NCI-H187 treated with DMSO at 0.1 percent for 48 hours (cell line): ENCODE data around the gene ANKK1.
A peak's percentile ranks its signal among the peaks of the same experiment; 100 is the strongest.

Experiments
- DNase-seq: peaks from one replicate; lab custom pipeline; 2025; lab: John Stamatoyannopoulos, UW

The ANKK1 gene

DNA sequence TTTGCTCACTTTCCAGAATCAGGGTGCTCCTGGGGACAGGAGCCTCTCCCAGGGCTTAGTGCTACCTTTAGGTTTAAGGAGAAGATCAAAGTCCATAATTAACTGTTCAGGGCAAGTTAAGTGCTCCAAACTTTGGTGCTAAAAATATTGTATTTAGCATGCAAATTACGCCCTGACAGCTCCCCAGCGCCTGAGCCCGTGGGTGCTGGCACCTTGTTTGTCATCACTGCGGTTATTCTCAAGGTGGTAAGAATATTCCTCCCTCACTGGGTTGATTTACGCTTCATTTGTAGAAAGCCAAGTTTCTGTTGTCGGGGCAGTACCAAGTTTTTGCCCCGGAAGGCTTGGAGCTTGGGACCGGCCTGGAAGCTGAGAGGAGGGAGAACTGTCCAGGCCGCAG, 21.3 kb downstream of the ANKK1 start:
- DNase-seq, result no peak

DNA sequence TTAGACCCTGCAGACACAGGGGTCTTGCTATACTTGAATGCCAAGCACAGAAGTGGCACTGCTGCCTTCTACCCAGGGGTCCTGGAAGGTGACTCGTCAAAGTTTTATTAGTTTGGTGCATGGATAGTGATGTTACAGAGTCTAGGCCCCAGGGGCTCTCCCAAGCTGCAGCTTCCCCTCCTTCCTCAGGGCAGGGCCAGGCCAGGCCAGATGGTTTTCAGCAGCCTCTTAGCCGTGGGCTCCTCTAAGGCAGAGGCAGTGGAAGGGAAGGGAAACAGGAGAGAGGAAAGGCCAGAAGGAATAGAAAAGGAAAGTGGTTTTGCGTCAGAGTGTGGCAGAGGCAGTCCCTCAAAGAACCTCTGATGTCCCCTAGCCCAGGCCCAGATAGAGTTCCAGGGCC, 21.9 kb downstream of the ANKK1 start:
- DNase-seq, result no peak

GRCh38 chr11:113410414-113411135, 23.0 kb downstream of the ANKK1 start:
- DNase-seq, result no peak

- DNase-seq, result no peak
Measured at GRCh38 chr11:113411536-113411935, 24.0 kb downstream of the ANKK1 start.

- no peak for DNase-seq
Measured at GRCh38 chr11:113412675-113413074, 25.1 kb downstream of the ANKK1 start.

DNA sequence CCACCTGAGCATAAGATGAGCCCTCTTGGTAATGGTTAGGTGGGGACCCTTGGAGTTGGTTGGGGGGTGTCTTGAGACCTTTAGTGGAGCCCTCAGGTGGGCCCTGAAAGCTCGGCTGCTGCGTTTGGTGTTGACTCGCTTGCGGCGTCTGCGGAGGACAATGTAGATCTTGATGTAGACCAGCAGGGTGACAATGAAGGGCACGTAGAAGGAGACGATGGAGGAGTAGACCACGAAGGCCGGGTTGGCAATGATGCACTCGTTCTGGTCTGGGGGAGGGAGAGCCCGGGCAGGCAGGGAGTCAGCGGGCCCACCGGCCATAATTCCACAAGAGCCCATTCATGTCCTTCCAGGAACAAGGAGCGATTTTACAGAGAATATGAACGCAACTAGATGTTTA, 27.8 kb downstream of the ANKK1 start:
- DNase-seq, result no peak

GRCh38 chr11:113417428-113417827, 29.8 kb downstream of the ANKK1 start:
- DNase-seq, result no peak

DNA sequence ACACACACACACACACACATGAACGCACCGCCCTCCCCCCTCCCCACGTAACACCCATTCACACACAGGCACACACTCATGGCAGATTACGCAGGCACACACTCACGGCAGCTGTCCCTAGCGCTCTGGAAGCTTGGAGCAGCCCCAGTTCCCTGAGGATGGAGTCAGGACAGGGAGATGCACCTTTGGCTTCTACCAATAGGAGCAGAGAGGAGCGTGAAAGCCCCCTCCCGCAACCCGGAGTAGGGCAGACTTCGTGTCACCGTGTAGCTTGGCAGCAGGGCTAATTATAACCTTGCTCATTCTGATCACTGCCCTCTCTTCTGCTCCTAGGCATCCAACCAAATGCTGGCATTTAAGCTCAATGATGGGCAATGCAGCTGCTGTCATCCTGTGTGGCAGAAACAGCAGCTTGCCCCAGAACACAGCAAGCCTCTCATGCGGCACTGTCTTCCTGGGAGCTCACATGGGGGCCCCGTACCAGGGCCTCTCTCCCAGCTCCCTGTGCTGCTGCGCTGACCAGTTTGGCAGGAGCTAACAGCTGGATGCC, 31.9 kb downstream of the ANKK1 start:
- DNase-seq, result no peak

DNA sequence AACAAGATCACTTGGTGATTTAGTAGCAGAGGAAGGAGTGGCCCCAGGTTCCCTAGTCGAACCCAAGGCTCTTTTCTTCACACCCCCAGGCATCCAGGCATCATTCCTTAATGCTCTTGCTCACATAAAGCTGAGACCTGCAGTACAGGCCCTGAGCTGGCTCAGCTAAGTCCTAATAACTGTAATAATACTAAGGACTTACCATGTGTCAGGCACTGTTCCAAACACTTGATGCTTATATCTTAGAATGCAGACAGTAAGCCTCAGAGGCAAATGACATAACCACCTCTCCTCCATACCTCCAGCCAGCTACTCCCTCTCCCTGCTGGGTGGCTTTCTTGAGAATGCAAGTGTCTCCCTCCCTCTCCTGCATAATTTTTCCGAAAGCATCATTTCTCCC, 33.2 kb downstream of the ANKK1 start:
- DNase-seq, result no peak

DNA sequence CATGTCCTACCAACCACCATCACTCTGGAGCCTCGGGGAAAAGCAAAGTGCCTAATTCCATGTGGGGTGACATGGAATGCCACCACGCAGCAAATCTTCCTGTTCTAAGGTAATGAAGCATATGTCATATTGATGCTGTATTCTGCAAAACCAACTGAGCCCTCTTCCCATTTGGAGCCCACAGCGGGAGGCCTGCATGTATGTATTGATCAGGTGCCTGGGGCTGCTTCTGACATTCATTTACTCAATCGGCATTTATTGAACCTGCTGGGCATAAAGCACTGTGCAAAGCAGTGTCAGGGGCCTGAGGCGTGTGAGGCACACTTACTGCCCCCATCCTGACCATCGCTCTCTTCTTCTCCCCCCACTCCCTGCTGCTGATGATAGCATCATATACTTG, 39.1 kb downstream of the ANKK1 start:
- DNase-seq, result no peak

GRCh38 chr11:113431746-113432145, 44.2 kb downstream of the ANKK1 start:
- DNase-seq, result no peak

DNA sequence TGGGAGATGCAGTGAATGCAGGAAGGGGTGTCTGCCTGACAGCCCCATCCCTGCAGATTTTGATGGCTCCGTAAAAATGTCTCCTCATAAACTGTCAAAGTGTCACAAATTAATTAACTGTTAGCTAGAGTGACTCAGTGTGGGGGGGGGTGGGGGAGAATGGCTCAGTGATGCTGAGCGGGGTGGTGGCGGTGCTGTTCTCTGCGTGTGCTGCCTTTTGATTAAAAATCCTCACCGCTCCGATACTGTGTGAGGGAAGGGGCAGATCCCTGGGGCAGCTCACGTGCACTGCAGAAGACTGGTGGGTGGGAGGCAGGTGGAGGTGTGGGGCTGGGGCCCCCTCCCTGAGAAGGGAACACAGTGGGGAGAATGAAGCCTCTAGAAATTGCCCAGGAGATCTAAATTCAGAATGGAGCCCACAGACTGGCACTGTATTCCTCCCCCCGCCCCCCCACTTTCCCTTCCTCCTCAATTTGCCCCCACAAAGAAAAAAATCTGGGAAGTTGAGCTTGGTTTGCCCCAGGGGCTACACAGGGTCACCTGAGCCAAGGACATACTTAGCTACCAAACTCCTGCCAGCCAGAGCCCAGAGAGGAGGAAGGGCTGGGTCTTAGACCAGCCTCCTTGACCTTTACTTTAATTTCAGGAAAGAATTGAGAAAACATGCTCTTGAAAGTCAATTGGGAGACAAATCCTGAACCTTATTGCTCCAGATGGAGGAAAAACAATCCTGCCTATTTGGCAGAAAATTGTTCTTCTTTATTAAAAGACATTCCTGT, 47.8 kb downstream of the ANKK1 start:
- no peak for DNase-seq

GRCh38 chr11:113436672-113437252, 49.2 kb downstream of the ANKK1 start:
- no peak for DNase-seq

GRCh38 chr11:113440816-113441215, 53.2 kb downstream of the ANKK1 start:
- DNase-seq, result no peak

- DNase-seq, result no peak
Measured at GRCh38 chr11:113444502-113445123, 57.0 kb downstream of the ANKK1 start.

- no peak for DNase-seq
Measured at GRCh38 chr11:113446112-113446511, 58.5 kb downstream of the ANKK1 start.

- DNase-seq, result no peak
Measured at GRCh38 chr11:113446938-113447337, 59.4 kb downstream of the ANKK1 start.

DNA sequence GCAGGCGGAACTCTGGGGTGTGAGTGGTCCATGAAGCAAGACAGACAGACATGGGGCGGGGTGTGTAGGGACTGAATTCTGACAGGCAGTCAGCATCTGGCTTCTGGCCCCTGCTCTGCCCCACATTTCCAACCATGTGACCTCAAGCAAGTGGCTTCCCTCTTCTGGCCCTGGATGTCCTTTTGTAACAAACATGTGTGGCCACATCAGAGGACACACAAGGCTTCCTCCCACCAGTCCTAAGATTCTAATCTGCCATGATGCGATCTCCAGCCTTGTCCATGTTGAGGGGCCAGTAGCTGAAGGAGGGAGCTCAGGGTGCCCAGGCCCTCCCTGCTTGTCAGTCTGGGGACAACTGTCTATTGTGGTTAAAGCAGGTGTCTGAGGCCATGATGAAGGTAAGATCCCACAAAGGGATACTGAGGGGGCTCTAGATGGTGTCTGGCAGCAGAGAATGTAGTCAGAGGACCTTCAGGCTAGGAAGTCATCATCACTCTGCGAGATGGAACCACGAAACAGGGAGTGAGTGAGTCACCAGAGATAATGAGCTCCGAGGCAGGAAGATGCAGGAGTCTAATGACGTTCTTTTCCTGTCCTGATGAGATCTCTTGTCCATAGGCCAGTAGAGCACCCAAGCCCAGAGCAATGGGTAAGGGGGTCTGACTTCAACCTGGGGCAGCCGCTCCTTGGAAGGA, 60.2 kb downstream of the ANKK1 start:
- no peak for DNase-seq

DNA sequence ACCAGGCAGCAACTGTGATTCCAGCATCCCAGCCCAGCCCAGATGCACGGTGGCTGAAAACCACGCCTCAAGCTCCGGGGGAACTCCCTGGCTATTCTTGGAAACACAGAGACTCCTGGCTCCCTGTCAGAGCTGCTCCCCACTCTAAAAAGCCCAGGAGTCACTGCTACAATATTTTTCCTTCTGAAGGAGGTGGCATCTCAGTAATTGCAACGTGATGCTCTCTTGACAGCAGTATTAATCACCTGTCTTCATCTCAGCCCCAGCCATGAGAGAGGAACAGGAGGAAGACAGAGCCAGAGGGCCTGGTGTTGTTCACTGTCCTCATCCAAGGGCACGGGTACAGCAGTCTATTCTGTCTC, 60.7 kb downstream of the ANKK1 start:
- DNase-seq, result no peak

DNA sequence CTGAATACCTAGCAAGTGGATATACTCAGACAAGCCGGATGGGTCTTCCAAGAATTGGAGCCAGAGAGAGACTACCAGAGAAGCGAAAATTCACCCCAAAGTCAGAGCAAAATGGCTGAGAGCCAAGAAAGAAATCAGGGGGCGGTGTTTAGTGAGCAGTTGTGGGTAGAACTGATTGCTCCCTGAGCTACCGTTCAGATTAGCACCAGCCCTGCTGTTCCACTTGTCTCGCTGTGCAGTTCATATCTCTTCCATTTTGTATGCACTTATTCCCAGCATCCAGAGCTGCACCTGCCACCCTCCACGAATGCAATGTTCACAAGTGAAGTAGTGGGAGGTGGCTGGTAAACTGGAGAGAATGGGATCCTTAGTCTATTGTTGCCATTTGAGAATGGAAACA, 62.2 kb downstream of the ANKK1 start:
- DNase-seq, result peak; percentile 9
